Hepatocyte (in vitro differentiated cells): ENCODE results near the gene PSMA6. TPM values are rescaled to one million over a fixed set of nuclear protein-coding genes. Genes with fewer than 3 reads are reported as not detected.

ENCODE experiments used
- DNase-seq: peaks from one replicate; pipeline ENCODE4 v3.0.0-alpha.2; 2016; ENCODE audit warnings: low spot score
- H2AFZ ChIP-seq: fragments of 200-600 bp; sonication (generic); 2 replicates; pipeline ENCODE4 v1.6.0; 2016; ENCODE audit warnings: antibody characterized with exemption, mild to moderate bottlenecking
- H3K27ac ChIP-seq: fragments of 200-600 bp; sonication (generic); 2 replicates; pipeline ENCODE4 v1.5.1; 2016; ENCODE audit warnings: mild to moderate bottlenecking
- H3K27me3 ChIP-seq: fragments of 200-600 bp; sonication (generic); 2 replicates; pipeline ENCODE4 v1.6.1; 2016
- H3K36me3 ChIP-seq: fragments of 200-600 bp; sonication (generic); replicated peaks from 2 replicates; pipeline ENCODE4 v1.5.1; 2016; ENCODE audit warnings: low read depth; ENCODE audit not compliant: insufficient read depth
- H3K4me1 ChIP-seq: fragments of 200-600 bp; sonication (generic); 2 replicates; pipeline ENCODE4 v1.5.1; 2016; ENCODE audit warnings: mild to moderate bottlenecking, moderate library complexity; ENCODE audit not compliant: insufficient read depth
- H3K4me2 ChIP-seq: fragments of 200-600 bp; sonication (generic); 2 replicates; pipeline ENCODE4 v1.6.0; 2016
- H3K4me3 ChIP-seq: fragments of 200-600 bp; sonication (generic); 2 replicates; pipeline ENCODE4 v1.5.1; 2016; ENCODE audit warnings: mild to moderate bottlenecking
- H3K79me2 ChIP-seq: fragments of 200-600 bp; sonication (generic); 2 replicates; pipeline ENCODE4 v1.6.0; 2017; ENCODE audit warnings: mild to moderate bottlenecking
- H3K9me2 ChIP-seq: fragments of 200-600 bp; sonication (generic); replicated peaks from 2 replicates; pipeline ENCODE4 v1.6.0; 2017; ENCODE audit warnings: mild to moderate bottlenecking; ENCODE audit not compliant: insufficient read depth
- H3K9me3 ChIP-seq: fragments of 200-600 bp; sonication (generic); 2 replicates; pipeline ENCODE4 v1.5.1; 2016; ENCODE audit warnings: low read depth, mild to moderate bottlenecking
- H4K20me1 ChIP-seq: fragments of 200-600 bp; sonication (generic); 2 replicates; pipeline ENCODE4 v1.6.0; 2016; ENCODE audit warnings: mild to moderate bottlenecking; ENCODE audit not compliant: insufficient read depth, poor library complexity, severe bottlenecking
- EZH2 ChIP-seq: fragments of 200-600 bp; sonication (generic); IDR thresholded peaks from 2 replicates; pipeline ENCODE4 v1.6.1; 2016; ENCODE audit warnings: antibody characterized with exemption, mild to moderate bottlenecking, borderline replicate concordance
- EZH2phosphoT487 ChIP-seq: fragments of 200-600 bp; sonication (generic); IDR thresholded peaks from one replicate; pipeline ENCODE4 v1.6.1; 2018; ENCODE audit warnings: antibody characterized with exemption, mild to moderate bottlenecking, low read depth, moderate library complexity; ENCODE audit not compliant: unreplicated experiment, severe bottlenecking
- WGBS: methylation state at CpG from one replicate; pipeline ENCODE4 v1.1.6; 2016; ENCODE audit warnings: low lambda C conversion rate; ENCODE audit errors: missing lambda C conversion rate; 5-methylcytosine and 5-hydroxymethylcytosine counted together
- polyA plus RNA-seq: library from polyadenylated mRNA; unstranded; fragments of >200 nt; fragmentation: Nextera tagmentation; extraction: Ambion mirVana; gene quantifications from 2 replicates; pipeline ENCODE4 v1.2.1, GENCODE V29; 2016
- total RNA-seq: library from RNA; depleted of rRNA; stranded (reverse); fragments of >200 nt; gene quantifications from 2 replicates; pipeline ENCODE4 v1.2.3, GENCODE V29; 2014
- TF ChIP-seq, protein P1 (sequence below): fragments of 200-600 bp; sonication (generic); IDR thresholded peaks from 2 replicates; pipeline ENCODE4 v1.5.1; 2016; ENCODE audit warnings: antibody characterized with exemption, mild to moderate bottlenecking; ENCODE audit not compliant: poor library complexity

PSMA6 gene
- total and polyA plus RNA-seq, 2 experiments from 2014 or later: 228 to 260 TPM

DNA sequence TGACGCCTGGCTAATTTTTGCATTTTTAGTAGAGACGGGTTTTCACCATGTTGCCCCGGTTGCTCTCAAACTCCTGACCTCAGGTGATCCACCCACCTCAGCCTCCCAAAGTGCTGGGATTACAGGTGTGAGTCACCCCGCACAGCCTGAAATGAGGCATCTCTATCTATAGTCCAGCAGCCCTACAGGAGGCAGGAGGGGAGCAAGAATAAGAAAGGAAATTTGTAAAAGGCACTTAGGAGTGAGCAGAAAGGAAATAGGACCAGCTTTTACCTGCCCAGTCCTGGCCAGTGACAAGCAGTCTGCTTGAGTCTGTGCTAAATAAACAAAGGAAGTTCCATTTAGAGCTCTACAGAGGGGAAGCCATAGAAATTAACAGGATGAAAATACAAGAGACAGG is 15.0 kb upstream of the PSMA6 start:
- no peak overlapping the region for H2AFZ ChIP-seq
- H3K9me3 ChIP-seq: no peaks in the 10 kb centered on the region
- no peaks in the 10 kb centered on the region for H3K79me2 ChIP-seq
- H3K4me2 ChIP-seq: no peak overlapping the region
- H3K4me3 ChIP-seq: no peak overlapping the region
- no peak for DNase-seq
- H3K36me3 ChIP-seq: no peaks in the 10 kb centered on the region
- 85% methylated on average over 4 of the region's 4 CpGs for WGBS
- TF ChIP-seq, protein P1, sequence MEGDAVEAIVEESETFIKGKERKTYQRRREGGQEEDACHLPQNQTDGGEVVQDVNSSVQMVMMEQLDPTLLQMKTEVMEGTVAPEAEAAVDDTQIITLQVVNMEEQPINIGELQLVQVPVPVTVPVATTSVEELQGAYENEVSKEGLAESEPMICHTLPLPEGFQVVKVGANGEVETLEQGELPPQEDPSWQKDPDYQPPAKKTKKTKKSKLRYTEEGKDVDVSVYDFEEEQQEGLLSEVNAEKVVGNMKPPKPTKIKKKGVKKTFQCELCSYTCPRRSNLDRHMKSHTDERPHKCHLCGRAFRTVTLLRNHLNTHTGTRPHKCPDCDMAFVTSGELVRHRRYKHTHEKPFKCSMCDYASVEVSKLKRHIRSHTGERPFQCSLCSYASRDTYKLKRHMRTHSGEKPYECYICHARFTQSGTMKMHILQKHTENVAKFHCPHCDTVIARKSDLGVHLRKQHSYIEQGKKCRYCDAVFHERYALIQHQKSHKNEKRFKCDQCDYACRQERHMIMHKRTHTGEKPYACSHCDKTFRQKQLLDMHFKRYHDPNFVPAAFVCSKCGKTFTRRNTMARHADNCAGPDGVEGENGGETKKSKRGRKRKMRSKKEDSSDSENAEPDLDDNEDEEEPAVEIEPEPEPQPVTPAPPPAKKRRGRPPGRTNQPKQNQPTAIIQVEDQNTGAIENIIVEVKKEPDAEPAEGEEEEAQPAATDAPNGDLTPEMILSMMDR: no peak
- TF ChIP-seq EZH2phosphoT487 (no peak), EZH2 (no peak)
- no peak overlapping the region for H3K27ac ChIP-seq
- H3K27me3 ChIP-seq: no peaks in the 10 kb centered on the region
- H3K4me1 ChIP-seq: no peaks in the 10 kb centered on the region
- H3K9me2 ChIP-seq: no peaks in the 10 kb centered on the region
- H4K20me1 ChIP-seq: no peaks in the 10 kb centered on the region

DNA sequence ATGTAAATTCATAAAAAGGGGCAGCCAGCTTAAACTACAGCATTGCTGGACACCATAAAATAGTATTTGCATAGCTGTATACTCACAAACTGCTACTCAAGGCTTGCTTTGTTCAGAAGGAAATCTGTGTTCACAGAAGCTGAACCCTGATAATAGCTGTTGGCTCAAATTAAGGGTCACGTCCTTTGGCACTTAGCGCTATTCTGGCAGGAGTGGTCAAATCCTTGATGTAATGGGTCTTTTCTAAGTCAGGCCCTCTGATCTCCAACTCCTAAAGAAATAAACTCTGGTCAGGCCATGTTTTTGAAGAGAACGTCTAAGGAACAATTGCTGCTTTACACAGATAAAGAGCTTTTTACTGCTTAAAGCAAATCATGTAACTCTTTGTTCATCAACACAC is 12.8 kb upstream of the PSMA6 start:
- Histone ChIP-seq H3K4me2 (no peak overlapping the region), H3K27ac (no peak overlapping the region), H3K4me3 (no peak overlapping the region), H4K20me1 (no peaks in the 10 kb centered on the region), H3K27me3 (no peaks in the 10 kb centered on the region), H3K9me2 (no peaks in the 10 kb centered on the region), H3K36me3 (no peaks in the 10 kb centered on the region), H3K79me2 (no peaks in the 10 kb centered on the region), H3K4me1 (no peaks in the 10 kb centered on the region), H3K9me3 (no peaks in the 10 kb centered on the region), H2AFZ (no peak overlapping the region)
- no peak for DNase-seq
- WGBS: 92% methylated on average over 3 of the region's 3 CpGs
- TF ChIP-seq EZH2phosphoT487 (no peak), EZH2 (no peak)
- TF ChIP-seq, protein P1: no peak

DNA sequence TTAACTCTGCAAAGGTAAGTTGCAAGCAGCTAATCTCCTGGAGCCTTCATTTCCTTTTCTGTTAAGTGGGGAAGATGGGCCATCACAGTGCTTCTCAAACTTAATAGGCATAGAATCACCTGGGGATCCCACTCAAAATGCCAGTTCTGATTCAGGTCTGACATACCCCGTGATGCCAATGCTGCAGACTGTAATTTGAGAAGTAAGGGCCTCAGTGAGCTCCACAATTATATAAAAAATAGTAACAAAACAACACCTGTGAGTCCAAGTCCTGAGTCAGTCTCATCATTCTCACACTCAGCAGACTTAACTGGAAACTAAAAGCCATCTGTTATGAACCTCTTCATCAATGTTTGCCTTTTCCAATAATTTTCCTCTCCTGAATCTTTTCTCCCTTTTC is 10.8 kb upstream of the PSMA6 start:
- H3K4me1 ChIP-seq: no peaks in the 10 kb centered on the region
- H3K36me3 ChIP-seq: no peaks in the 10 kb centered on the region
- no peaks in the 10 kb centered on the region for H3K9me3 ChIP-seq
- DNase-seq: no peak
- no peaks in the 10 kb centered on the region for H3K9me2 ChIP-seq
- WGBS: 77% methylated on average over 1 of the region's 1 CpG
- no peak overlapping the region for H3K4me3 ChIP-seq
- no peaks in the 10 kb centered on the region for H3K27me3 ChIP-seq
- TF ChIP-seq, protein P1: no peak
- TF ChIP-seq EZH2phosphoT487 (no peak), EZH2 (no peak)
- no peak overlapping the region for H2AFZ ChIP-seq
- no peak overlapping the region for H3K4me2 ChIP-seq
- no peaks in the 10 kb centered on the region for H4K20me1 ChIP-seq
- H3K79me2 ChIP-seq: no peaks in the 10 kb centered on the region
- H3K27ac ChIP-seq: no peak overlapping the region

DNA sequence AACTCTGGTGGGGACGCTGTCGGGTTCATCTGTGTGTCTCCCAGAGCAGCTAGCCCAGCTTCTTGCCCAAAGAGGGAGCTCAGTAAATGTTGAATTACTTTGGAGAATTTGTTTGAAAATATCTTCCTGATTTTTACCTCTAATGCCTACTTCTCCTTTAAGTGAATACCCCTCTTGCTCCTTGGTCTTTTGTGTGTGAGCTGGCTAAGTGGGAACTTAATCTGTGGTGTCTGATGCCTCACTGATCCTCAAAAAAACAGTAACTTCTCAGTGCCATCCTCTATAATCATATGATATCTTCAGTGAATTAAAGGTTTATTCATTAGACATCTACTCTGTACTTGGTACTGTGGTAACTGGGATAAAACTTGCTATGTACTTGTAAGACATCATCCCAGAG is 7.7 kb upstream of the PSMA6 start:
- Histone ChIP-seq H4K20me1 (no peaks in the 10 kb centered on the region), H2AFZ (no peak overlapping the region), H3K4me3 (no peak overlapping the region), H3K27ac (no peak overlapping the region), H3K79me2 (no peaks in the 10 kb centered on the region), H3K4me1 (no peaks in the 10 kb centered on the region), H3K27me3 (no peaks in the 10 kb centered on the region), H3K9me3 (no peaks in the 10 kb centered on the region), H3K9me2 (no peaks in the 10 kb centered on the region), H3K4me2 (no peak overlapping the region), H3K36me3 (no peaks in the 10 kb centered on the region)
- 98% methylated on average over 2 of the region's 2 CpGs for WGBS
- no peak for TF ChIP-seq EZH2
- TF ChIP-seq, protein P1: no peak
- no peak for TF ChIP-seq EZH2phosphoT487
- DNase-seq: no peak
